Trophoblast cell (in vitro differentiated cells and primary cell): ENCODE measurements around the gene HS3ST5.

Experiments used
- DNase-seq, 2 donors: peaks; one replicate each; pipeline ENCODE4 v3.0.0-alpha.2; 2016
- H2AFZ ChIP-seq: 2 replicates; pipeline ENCODE4 v1.6.1; 2013; ENCODE audit warnings: low read length, moderate library complexity, mild to moderate bottlenecking; ENCODE audit not compliant: insufficient read depth, poor library complexity
- H2AK5ac ChIP-seq: 2 replicates; pipeline ENCODE4 v1.6.1; 2013; ENCODE audit warnings: mild to moderate bottlenecking, low read length
- H2BK120ac ChIP-seq: 2 replicates; pipeline ENCODE4 v1.6.1; 2013; ENCODE audit warnings: low read length, mild to moderate bottlenecking, moderate library complexity; ENCODE audit not compliant: insufficient read depth, poor library complexity
- H2BK12ac ChIP-seq: 2 replicates; pipeline ENCODE4 v1.6.1; 2013; ENCODE audit warnings: mild to moderate bottlenecking, low read length, moderate library complexity
- H2BK5ac ChIP-seq: 2 replicates; pipeline ENCODE4 v1.6.1; 2013; ENCODE audit warnings: low read length, low read depth, moderate library complexity, mild to moderate bottlenecking; ENCODE audit not compliant: poor library complexity
- H3K14ac ChIP-seq: 2 replicates; pipeline ENCODE4 v1.6.1; 2013; ENCODE audit warnings: mild to moderate bottlenecking, low read length
- H3K18ac ChIP-seq: 2 replicates; pipeline ENCODE4 v1.6.1; 2013; ENCODE audit warnings: mild to moderate bottlenecking, low read length
- H3K23ac ChIP-seq: 2 replicates; pipeline ENCODE4 v1.6.1; 2013; ENCODE audit warnings: low read length
- H3K27ac ChIP-seq: 2 replicates; pipeline ENCODE4 v1.5.1; 2013; ENCODE audit warnings: low read depth, mild to moderate bottlenecking, inconsistent platforms, low read length, moderate library complexity
- H3K27me3 ChIP-seq: 2 replicates; pipeline ENCODE4 v1.6.1; 2013; ENCODE audit warnings: inconsistent platforms, mild to moderate bottlenecking, low read length, moderate library complexity; ENCODE audit not compliant: insufficient read depth
- H3K36me3 ChIP-seq, 2 experiments: 1 replicate in 1 of 2; 2 replicates in 1 of 2; pipeline ENCODE4 v1.6.1; 2013; ENCODE audit warnings: low read length in 2 of 2, mild to moderate bottlenecking in 2 of 2, moderate library complexity in 1 of 2; ENCODE audit not compliant: insufficient read depth in 2 of 2, control insufficient read depth in 1 of 2
- H3K4ac ChIP-seq: 2 replicates; pipeline ENCODE4 v1.6.1; 2013; ENCODE audit warnings: low read depth, mild to moderate bottlenecking, low read length, moderate library complexity
- H3K4me1 ChIP-seq, 2 experiments: 1 replicate in 1 of 2; 2 replicates in 1 of 2; pipeline ENCODE4 v1.6.1; 2013; ENCODE audit warnings: low read length in 2 of 2, mild to moderate bottlenecking in 2 of 2, moderate library complexity in 1 of 2; ENCODE audit not compliant: insufficient read depth in 2 of 2, control insufficient read depth in 1 of 2
- H3K4me2 ChIP-seq: 2 replicates; pipeline ENCODE4 v1.6.1; 2013; ENCODE audit warnings: inconsistent platforms, mild to moderate bottlenecking, low read length, moderate library complexity
- H3K4me3 ChIP-seq: 2 replicates; pipeline ENCODE4 v1.5.1; 2013; ENCODE audit warnings: mild to moderate bottlenecking, low read depth, low read length, inconsistent platforms
- H3K79me1 ChIP-seq: one replicate; pipeline ENCODE4 v1.6.1; 2013; ENCODE audit warnings: low read length
- H3K79me2 ChIP-seq: 2 replicates; pipeline ENCODE4 v1.6.1; 2013; ENCODE audit warnings: low read length, mild to moderate bottlenecking; ENCODE audit not compliant: control insufficient read depth, insufficient read depth, poor library complexity
- H3K9ac ChIP-seq: 2 replicates; pipeline ENCODE4 v1.6.1; 2013; ENCODE audit warnings: mild to moderate bottlenecking, low read length
- H3K9me3 ChIP-seq: 2 replicates; pipeline ENCODE4 v1.6.1; 2013; ENCODE audit warnings: low read depth, mild to moderate bottlenecking, control low read depth, inconsistent platforms, low read length; ENCODE audit not compliant: insufficient read depth
- H4K12ac ChIP-seq: 2 replicates; pipeline ENCODE4 v1.6.1; 2013; ENCODE audit warnings: low read depth, mild to moderate bottlenecking, low read length, moderate library complexity
- H4K8ac ChIP-seq: 2 replicates; pipeline ENCODE4 v1.6.1; 2013; ENCODE audit warnings: low read depth, mild to moderate bottlenecking, low read length, moderate library complexity
- H4K91ac ChIP-seq: one replicate; pipeline ENCODE4 v1.6.1; 2013; ENCODE audit warnings: low read depth, mild to moderate bottlenecking, low read length, moderate library complexity
- WGBS: extraction: QIAGEN DNeasy Blood & Tissue Kit; methylation state at CpG from one replicate; pipeline ENCODE4 v1.1.7; 2013; ENCODE audit warnings: missing lambda C conversion rate; ENCODE audit not compliant: insufficient read length, insufficient coverage; ENCODE audit errors: extremely low coverage; 5-methylcytosine and 5-hydroxymethylcytosine counted together

HS3ST5 gene

DNA sequence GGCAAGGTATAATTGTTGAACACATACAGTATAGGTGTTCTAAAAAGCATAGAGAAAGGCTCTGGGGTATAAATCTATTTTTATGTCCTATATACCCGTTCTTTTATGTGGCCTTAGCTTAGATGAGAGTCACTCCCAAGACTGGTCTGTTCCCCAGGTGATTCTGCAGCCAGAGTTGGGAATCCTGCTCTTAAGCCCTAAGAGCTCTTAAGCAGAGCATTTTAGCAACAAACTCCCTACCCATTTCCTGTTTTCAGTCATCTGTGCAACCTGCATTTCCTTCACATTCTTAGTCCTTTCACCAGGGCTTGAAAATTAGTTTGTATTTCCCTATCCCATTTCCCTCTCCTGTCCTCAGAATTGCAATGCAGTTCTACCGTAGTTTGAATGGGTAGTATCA lies 166.1 kb downstream of the HS3ST5 start:
- Histone ChIP-seq H3K14ac (no peak overlapping the region), H2BK5ac (no peak overlapping the region), H2AK5ac (no peak overlapping the region), H3K79me2 (no peaks in the 10 kb centered on the region), H3K79me1 (no peaks in the 10 kb centered on the region), H3K4me1 (no peaks in the 10 kb centered on the region), H3K18ac (no peak overlapping the region), H3K36me3 (no peaks in the 10 kb centered on the region), H3K9me3 (no peaks in the 10 kb centered on the region), H2AFZ (no peak overlapping the region), H2BK120ac (no peak overlapping the region), H4K91ac (no peak overlapping the region), H2BK12ac (no peak overlapping the region), H4K12ac (no peak overlapping the region), H3K27me3 (no peaks in the 10 kb centered on the region), H4K8ac (no peak overlapping the region), H3K9ac (no peak overlapping the region), H3K4me2 (no peak overlapping the region), H3K4ac (no peak overlapping the region), H3K4me3 (no peak overlapping the region), H3K23ac (no peak overlapping the region), H3K27ac (no peak overlapping the region)
- no CpG with 5 or more reads among the region's 2 CpGs for WGBS
- DNase-seq = no peak

DNA sequence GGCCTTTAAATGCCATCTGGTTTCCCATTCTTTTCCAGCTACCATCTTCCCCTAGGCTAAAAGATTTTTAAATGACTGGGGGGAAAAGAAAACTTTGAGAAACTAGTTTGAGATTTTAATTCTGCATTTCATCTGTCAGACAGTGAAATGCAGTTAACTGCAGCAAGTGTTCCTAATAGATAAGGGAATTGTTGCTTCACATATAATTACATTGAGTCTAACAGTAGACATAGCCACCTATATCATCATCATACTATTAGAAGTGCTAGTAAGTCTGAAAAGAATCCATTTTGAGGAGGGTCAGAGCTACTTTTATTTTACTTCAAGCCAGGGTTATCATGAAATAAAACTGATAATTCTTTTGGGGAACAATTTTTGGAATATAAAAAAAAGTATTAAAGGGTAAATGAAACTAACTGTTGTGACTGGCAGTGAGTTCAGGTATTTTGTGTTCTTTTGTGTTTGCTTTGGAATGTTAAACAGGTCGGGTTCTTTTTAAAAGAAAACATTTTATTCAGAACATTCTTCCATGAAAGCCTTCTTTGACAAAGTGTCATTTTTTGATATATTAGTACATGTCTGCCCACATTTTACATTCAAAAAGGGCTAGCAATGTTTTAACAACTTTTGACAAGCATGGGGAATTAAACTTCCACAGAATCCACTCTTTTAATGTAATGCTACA lies 170.1 kb downstream of the HS3ST5 start:
- H3K23ac ChIP-seq = no peak overlapping the region
- no peak overlapping the region for H3K4ac ChIP-seq
- no peaks in the 10 kb centered on the region for H3K79me2 ChIP-seq
- H3K18ac ChIP-seq = no peak overlapping the region
- H3K14ac ChIP-seq = no peak overlapping the region
- DNase-seq = no peak
- peaks cover 0 to 2% of the 10 kb centered on the region in 2 experiments for H3K4me1 ChIP-seq
- WGBS = no CpG with 5 or more reads among the region's 1 CpG
- H4K8ac ChIP-seq = no peak overlapping the region
- no peak overlapping the region for H3K4me2 ChIP-seq
- no peak overlapping the region for H2AK5ac ChIP-seq
- no peak overlapping the region for H2BK5ac ChIP-seq
- no peak overlapping the region for H3K27ac ChIP-seq
- no peaks in the 10 kb centered on the region for H3K9me3 ChIP-seq
- H2BK120ac ChIP-seq = no peak overlapping the region
- H4K12ac ChIP-seq = no peak overlapping the region
- no peak overlapping the region for H2BK12ac ChIP-seq
- H4K91ac ChIP-seq = no peak overlapping the region
- no peaks in the 10 kb centered on the region for H3K36me3 ChIP-seq
- H3K79me1 ChIP-seq = no peaks in the 10 kb centered on the region
- H2AFZ ChIP-seq = no peak overlapping the region
- no peak overlapping the region for H3K4me3 ChIP-seq
- H3K9ac ChIP-seq = no peak overlapping the region
- no peaks in the 10 kb centered on the region for H3K27me3 ChIP-seq

DNA sequence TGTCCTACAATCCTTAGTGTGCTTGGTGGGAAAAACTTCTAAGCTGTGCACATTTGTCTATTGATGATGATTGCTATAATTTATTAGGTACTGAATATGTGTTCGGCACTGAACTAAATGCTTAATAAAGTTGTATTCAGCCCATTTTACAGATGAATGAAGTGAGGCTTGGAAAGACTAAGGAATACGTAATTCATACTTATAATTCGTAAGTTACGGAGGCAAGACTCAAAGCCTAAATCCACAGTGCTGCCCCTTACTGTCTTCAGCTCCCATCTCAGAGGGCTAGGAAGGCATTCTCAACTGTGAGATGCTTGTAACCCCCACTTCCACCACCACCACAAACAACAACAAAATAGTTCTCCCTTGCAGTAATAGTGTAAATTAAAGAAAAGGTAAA lies 171.3 kb downstream of the HS3ST5 start:
- Histone ChIP-seq H3K36me3 (no peaks in the 10 kb centered on the region), H2BK5ac (no peak overlapping the region), H3K23ac (no peak overlapping the region), H3K9me3 (no peaks in the 10 kb centered on the region), H3K18ac (no peak overlapping the region), H3K4me2 (no peak overlapping the region), H2BK12ac (no peak overlapping the region), H3K9ac (no peak overlapping the region), H2BK120ac (no peak overlapping the region), H3K14ac (no peak overlapping the region), H3K4me1 (peaks cover 0 to 2% of the 10 kb centered on the region in 2 experiments), H4K91ac (no peak overlapping the region), H3K79me1 (peaks cover 1% of the 10 kb centered on the region), H4K8ac (no peak overlapping the region), H3K4me3 (no peak overlapping the region), H3K27me3 (no peaks in the 10 kb centered on the region), H3K79me2 (no peaks in the 10 kb centered on the region), H2AK5ac (no peak overlapping the region), H4K12ac (no peak overlapping the region), H3K4ac (no peak overlapping the region), H3K27ac (no peak overlapping the region), H2AFZ (no peak overlapping the region)
- DNase-seq = no peak
- WGBS = no CpG with 5 or more reads among the region's 4 CpGs

DNA sequence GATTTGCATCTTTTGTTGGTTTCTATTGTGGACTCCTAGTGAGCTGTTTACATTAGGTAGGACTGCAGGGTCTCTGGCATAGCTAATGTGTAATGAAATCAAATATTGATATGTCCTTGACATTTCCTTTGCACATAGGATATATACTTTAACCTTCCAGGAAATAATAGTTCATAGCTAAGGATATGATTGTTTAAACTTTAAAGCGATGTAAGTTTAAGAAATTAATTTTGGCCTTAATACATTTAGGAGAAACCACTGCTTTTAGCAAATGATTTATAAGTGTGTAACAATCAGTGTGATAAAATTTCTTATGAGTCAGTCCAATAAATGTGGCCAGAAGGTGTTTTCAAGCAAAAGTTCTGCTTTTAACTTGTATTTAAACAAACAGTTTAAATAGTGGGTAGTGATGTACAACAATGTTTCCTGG lies 171.8 kb downstream of the HS3ST5 start:
- H2BK12ac ChIP-seq = no peak overlapping the region
- H3K79me2 ChIP-seq = no peaks in the 10 kb centered on the region
- H3K14ac ChIP-seq = no peak overlapping the region
- H2AK5ac ChIP-seq = no peak overlapping the region
- H3K23ac ChIP-seq = no peak overlapping the region
- no peak overlapping the region for H2BK120ac ChIP-seq
- H3K27me3 ChIP-seq = no peaks in the 10 kb centered on the region
- peaks cover 1% of the 10 kb centered on the region for H3K79me1 ChIP-seq
- H2BK5ac ChIP-seq = no peak overlapping the region
- DNase-seq = no peak
- H3K4me2 ChIP-seq = no peak overlapping the region
- no peak overlapping the region for H3K18ac ChIP-seq
- no peak overlapping the region for H4K8ac ChIP-seq
- no peak overlapping the region for H3K9ac ChIP-seq
- H3K9me3 ChIP-seq = no peaks in the 10 kb centered on the region
- no peak overlapping the region for H3K4ac ChIP-seq
- no peak overlapping the region for H4K12ac ChIP-seq
- peaks cover 0 to 2% of the 10 kb centered on the region in 2 experiments for H3K4me1 ChIP-seq
- H3K27ac ChIP-seq = no peak overlapping the region
- no peak overlapping the region for H2AFZ ChIP-seq
- WGBS = no CpG with 5 or more reads among the region's 1 CpG
- no peaks in the 10 kb centered on the region for H3K36me3 ChIP-seq
- no peak overlapping the region for H3K4me3 ChIP-seq
- no peak overlapping the region for H4K91ac ChIP-seq
